Measurements from ENCODE around the gene NELFA.

DNA sequence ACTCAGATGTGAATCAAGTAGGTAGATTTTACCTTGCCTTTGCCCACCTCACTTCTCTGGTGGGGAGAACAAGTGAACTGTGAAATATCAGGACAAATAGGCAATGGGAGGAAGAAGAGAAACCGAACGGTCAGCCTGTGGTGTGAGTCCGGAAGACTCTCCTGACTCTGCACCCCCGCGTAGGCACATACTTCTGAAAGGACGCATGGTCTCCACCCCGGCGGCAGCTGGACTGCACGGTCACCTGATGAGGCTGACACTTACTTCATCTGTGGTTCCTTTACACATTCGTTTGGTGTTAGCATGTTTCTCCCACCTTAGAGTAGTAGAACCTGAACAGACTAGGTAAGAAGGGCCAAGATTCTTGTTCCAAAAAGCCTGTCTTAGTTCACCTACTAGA lies 58.4 kb downstream of the NELFA start:
- TF ChIP-seq POLR2AphosphoS5 (IDR thresholded peaks at IDR 0.05; ENCODE audit: borderline replicate concordance, low read depth, low read length), result no peak
- no peak for TF ChIP-seq EZH2 (IDR thresholded peaks at IDR 0.05)
- no peak for TF ChIP-seq FOXP2 (optimal IDR thresholded peaks at IDR 0.05; ENCODE audit: control extremely low read depth, extremely low read length, insufficient read depth)

Data from SK-N-MC (cell line).